Measurements from ENCODE around the gene PTPN4.

PTPN4 gene

DNA sequence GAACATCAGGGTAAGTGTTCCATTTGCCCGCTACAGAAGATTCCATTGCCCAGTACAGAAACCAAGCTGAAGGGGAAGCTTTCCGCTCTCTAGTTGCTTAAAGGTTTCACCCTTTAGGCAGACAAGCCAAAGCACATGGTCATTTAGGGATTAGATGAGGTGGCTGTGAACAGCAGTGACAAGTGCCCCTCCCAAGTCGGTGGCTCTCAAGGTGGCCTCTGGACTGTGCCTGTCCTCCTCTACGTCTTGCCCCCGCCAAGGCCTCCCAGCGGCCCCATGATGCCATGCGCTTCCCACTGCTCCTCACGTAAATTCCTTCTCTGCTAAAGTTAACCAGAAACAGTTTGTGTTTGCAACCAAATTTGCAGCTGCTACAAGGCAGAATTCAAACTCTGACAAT, 24.2 kb upstream of the PTPN4 start:
- H3K27me3 Mint-ChIP-seq (ENCODE audit: low read depth): peaks cover 7% of the 10 kb centered on the region
- H3K36me3 Mint-ChIP-seq (ENCODE audit: low read depth): no peaks in the 10 kb centered on the region
- H3K4me3 Mint-ChIP-seq: no peak overlapping the region
- H3K9me3 Mint-ChIP-seq: no peaks in the 10 kb centered on the region
- peaks cover 31% of the 10 kb centered on the region for H3K4me1 Mint-ChIP-seq
- peak overlapping the region in 2 of 3 experiments; percentile 5 for H3K27ac Mint-ChIP-seq
- TF ChIP-seq, protein P1, sequence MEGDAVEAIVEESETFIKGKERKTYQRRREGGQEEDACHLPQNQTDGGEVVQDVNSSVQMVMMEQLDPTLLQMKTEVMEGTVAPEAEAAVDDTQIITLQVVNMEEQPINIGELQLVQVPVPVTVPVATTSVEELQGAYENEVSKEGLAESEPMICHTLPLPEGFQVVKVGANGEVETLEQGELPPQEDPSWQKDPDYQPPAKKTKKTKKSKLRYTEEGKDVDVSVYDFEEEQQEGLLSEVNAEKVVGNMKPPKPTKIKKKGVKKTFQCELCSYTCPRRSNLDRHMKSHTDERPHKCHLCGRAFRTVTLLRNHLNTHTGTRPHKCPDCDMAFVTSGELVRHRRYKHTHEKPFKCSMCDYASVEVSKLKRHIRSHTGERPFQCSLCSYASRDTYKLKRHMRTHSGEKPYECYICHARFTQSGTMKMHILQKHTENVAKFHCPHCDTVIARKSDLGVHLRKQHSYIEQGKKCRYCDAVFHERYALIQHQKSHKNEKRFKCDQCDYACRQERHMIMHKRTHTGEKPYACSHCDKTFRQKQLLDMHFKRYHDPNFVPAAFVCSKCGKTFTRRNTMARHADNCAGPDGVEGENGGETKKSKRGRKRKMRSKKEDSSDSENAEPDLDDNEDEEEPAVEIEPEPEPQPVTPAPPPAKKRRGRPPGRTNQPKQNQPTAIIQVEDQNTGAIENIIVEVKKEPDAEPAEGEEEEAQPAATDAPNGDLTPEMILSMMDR (IDR thresholded peaks at IDR 0.05; ENCODE audit: unreplicated experiment in 3 of 3): no peak

DNA sequence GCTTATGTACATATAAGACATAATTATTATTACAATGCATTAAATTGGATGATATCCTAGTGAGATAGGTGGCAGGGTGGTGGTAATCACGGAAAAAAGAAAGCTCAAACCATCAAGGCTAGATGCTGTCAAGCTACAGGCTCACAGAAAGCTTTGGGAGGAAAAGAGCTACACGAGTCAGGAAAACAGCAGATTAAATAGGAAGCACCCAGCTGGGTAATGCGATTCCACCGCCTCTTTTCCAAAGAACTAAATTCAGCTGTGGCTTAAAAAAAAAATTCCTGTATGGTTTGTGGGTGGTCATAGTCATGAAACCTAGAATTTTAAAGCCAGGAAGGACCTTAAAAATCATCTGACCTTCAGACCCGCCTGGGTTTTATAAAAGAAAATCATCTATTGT, 23.7 kb upstream of the PTPN4 start:
- Mint-ChIP-seq H3K4me1 (peaks cover 29% of the 10 kb centered on the region), H3K9me3 (no peaks in the 10 kb centered on the region), H3K27ac (peak overlapping the region in 2 of 3 experiments; percentile 5), H3K4me3 (no peak overlapping the region), H3K36me3 (ENCODE audit: low read depth) (no peaks in the 10 kb centered on the region), H3K27me3 (ENCODE audit: low read depth) (peaks cover 7% of the 10 kb centered on the region)
- TF ChIP-seq, protein P1 (IDR thresholded peaks at IDR 0.05; ENCODE audit: unreplicated experiment in 3 of 3): no peak

DNA sequence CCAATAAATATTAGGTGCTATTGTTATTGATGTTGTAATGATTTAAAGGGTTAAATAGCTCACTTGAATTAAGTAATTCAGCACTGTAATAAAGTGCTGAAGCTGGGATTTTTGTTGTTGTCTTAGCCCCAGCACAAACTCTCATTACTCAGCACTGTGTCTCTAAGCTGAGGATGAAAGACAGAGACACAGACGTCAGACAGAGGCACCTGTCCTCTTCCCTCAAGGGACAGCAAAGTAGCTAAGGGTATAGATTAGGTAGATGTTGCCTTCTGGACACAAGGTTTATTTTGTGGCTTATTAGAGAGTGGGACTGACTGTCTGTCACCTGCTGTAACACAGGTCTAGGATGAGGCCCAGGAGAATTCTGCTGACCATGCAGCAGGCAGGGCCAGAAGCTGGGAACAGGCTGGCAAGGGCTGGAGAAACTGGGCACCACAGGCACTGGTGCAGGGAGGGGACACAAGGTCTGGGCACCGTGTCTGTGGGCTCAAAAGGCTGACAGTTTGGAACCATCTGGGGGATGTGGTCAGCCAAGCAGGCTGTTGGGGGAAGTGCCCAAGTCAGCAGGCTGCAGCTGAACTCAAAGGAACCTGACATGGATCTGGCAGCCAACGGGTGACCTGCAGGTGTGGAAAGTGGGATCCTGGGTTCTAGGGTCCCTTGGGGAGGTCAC, 20.0 kb upstream of the PTPN4 start:
- no peaks in the 10 kb centered on the region for H3K36me3 Mint-ChIP-seq (ENCODE audit: low read depth)
- no peaks in the 10 kb centered on the region for H3K9me3 Mint-ChIP-seq
- H3K4me1 Mint-ChIP-seq: peaks cover 8% of the 10 kb centered on the region
- TF ChIP-seq, protein P1 (IDR thresholded peaks at IDR 0.05; ENCODE audit: unreplicated experiment in 3 of 3): no peak
- peaks cover 7% of the 10 kb centered on the region for H3K27me3 Mint-ChIP-seq (ENCODE audit: low read depth)
- no peak overlapping the region for H3K4me3 Mint-ChIP-seq
- peak overlapping the region in 2 of 3 experiments; percentile 70 to 79 for H3K27ac Mint-ChIP-seq

DNA sequence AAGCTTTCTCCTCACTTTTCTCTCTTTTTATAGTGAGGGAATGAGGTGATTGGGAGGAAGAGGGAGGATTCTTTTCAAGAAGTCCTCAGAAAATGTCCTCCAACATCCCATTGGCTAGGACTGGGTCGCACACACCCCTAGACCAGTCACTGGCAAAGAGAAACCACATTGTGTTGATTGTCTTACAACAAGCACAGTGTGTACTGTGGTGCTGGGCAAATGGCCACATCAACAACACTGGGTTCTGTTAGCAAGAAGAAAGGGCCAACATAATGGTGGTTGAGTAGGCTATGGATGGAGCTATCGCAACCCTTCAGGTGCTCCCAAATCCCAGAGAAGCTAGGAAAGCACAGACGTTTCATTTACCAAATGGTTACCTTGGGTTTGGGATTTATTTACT, 18.7 kb upstream of the PTPN4 start:
- no peaks in the 10 kb centered on the region for H3K9me3 Mint-ChIP-seq
- H3K27me3 Mint-ChIP-seq (ENCODE audit: low read depth): peaks cover 10% of the 10 kb centered on the region
- no peak overlapping the region for H3K27ac Mint-ChIP-seq
- H3K36me3 Mint-ChIP-seq (ENCODE audit: low read depth): no peaks in the 10 kb centered on the region
- H3K4me3 Mint-ChIP-seq: no peak overlapping the region
- TF ChIP-seq, protein P1 (IDR thresholded peaks at IDR 0.05; ENCODE audit: unreplicated experiment in 3 of 3): no peak
- H3K4me1 Mint-ChIP-seq: no peaks in the 10 kb centered on the region

DNA sequence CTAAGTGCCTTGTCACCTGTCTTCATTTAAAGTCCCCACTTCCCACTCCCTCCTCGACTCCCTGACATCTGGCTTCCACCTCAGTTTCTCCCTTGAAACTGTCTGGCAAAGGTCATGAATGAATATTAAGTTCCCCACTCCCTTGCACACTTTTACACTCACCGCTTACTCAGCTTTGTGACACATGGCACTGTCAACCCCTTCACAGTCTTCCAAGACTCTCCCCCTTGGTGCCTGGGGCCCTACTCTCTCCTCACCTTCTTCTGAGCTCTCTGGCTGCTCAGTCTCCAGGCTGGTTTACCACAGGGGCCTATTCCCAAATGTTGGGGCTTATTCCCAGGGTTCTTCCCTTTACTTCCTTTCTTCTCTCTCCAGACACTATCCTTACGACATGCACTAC, 17.9 kb upstream of the PTPN4 start:
- no peak overlapping the region for H3K4me3 Mint-ChIP-seq
- H3K9me3 Mint-ChIP-seq: no peaks in the 10 kb centered on the region
- TF ChIP-seq, protein P1 (IDR thresholded peaks at IDR 0.05; ENCODE audit: unreplicated experiment in 3 of 3): no peak
- H3K4me1 Mint-ChIP-seq: no peaks in the 10 kb centered on the region
- no peak overlapping the region for H3K27ac Mint-ChIP-seq
- H3K27me3 Mint-ChIP-seq (ENCODE audit: low read depth): peaks cover 12% of the 10 kb centered on the region
- H3K36me3 Mint-ChIP-seq (ENCODE audit: low read depth): no peaks in the 10 kb centered on the region

DNA sequence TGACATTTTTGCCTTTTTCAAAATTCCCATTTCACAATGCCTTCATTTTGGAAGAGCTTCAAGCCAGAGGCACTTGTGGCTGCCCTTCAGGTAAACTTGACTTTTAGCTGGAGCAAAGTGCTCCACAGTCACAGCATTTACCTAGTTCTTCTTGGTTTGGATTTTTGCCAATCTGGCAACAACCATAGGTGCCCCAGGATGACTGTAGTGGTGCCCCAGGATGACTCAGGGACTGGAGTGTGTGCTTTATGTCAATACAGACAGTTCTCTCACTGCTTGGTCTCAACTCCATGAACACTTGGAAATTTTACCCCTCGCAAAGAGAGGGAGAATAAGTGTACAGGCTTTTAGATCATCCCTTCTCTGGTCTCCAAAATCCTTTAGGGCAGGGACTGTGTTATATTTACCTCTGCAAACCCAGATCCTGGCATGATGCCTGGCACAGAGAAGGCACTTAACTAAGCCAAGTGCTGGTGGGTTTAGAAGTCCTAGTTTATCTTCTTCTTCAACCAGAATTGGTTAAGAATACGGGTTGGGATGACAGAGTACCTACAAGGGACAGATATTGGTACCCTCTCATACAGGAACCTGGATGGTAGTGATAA, 15.3 kb upstream of the PTPN4 start:
- peaks cover 20% of the 10 kb centered on the region for H3K27me3 Mint-ChIP-seq (ENCODE audit: low read depth)
- H3K4me1 Mint-ChIP-seq: no peaks in the 10 kb centered on the region
- H3K9me3 Mint-ChIP-seq: no peaks in the 10 kb centered on the region
- no peak overlapping the region for H3K4me3 Mint-ChIP-seq
- TF ChIP-seq, protein P1 (IDR thresholded peaks at IDR 0.05; ENCODE audit: unreplicated experiment in 3 of 3): no peak
- H3K27ac Mint-ChIP-seq: no peak overlapping the region
- H3K36me3 Mint-ChIP-seq (ENCODE audit: low read depth): no peaks in the 10 kb centered on the region
